IMR-90 (cell line): Measurements from ENCODE around the gene PCNP. TPM values are rescaled to one million over a fixed set of nuclear protein-coding genes. Genes with fewer than 3 reads are reported as not detected.

ENCODE experiments used
- ATAC-seq: fragments of 200-7000 bp; cut with Tn5 transposase; 2 replicates; pipeline ENCODE4 v1.9.1; 2020; ENCODE audit warnings: low read depth, mild to moderate bottlenecking, moderate library complexity
- BruUV-seq: library from RNA; stranded (reverse); fragments of 400-500 nt; replicated peaks from 2 replicates; lab custom pipeline; 2021; lab: Mats Ljungman, UMichigan
- CTCF ChIA-PET: fragments of 300-600 bp; formaldehyde crosslinking; extraction: SDS; loops from one replicate; lab custom pipeline; 2021; ENCODE audit warnings: antibody characterized with exemption; lab: Yijun Ruan, JAX
- POLR2A ChIA-PET: fragments of 300-600 bp; sonication (Branson Sonifier 250); formaldehyde crosslinking; loops from one replicate; lab custom pipeline; 2022; ENCODE audit warnings: antibody characterized with exemption; ENCODE audit not compliant: unreplicated experiment; lab: Charles Lee
- DNase-seq: peaks from one replicate; pipeline ENCODE4 v3.0.0; 2013
- H2AFZ ChIP-seq: replicated peaks from 2 replicates; pipeline ENCODE3; 2013; ENCODE audit warnings: low read length, mild to moderate bottlenecking; ENCODE audit not compliant: poor library complexity
- H2AK5ac ChIP-seq: 2 replicates; pipeline ENCODE4 v1.6.1; 2013; ENCODE audit warnings: low read depth, low read length, inconsistent platforms
- H2AK9ac ChIP-seq: replicated peaks from 2 replicates; pipeline ENCODE3; 2013; ENCODE audit warnings: mild to moderate bottlenecking, low read depth, low read length, moderate library complexity; ENCODE audit not compliant: poor library complexity
- H2BK120ac ChIP-seq: 2 replicates; pipeline ENCODE4 v1.6.1; 2013; ENCODE audit warnings: low read depth, low read length, inconsistent platforms
- H2BK15ac ChIP-seq: 3 replicates; pipeline ENCODE4 v1.6.1; 2013; ENCODE audit warnings: low read depth, low read length, inconsistent platforms
- H2BK20ac ChIP-seq: 2 replicates; pipeline ENCODE4 v1.6.1; 2013; ENCODE audit warnings: low read depth, mild to moderate bottlenecking, inconsistent platforms, low read length, moderate library complexity
- H2BK5ac ChIP-seq: 2 replicates; pipeline ENCODE4 v1.6.1; 2013; ENCODE audit warnings: mild to moderate bottlenecking, low read depth, low read length, inconsistent platforms; ENCODE audit not compliant: poor library complexity, severe bottlenecking
- H3K14ac ChIP-seq: replicated peaks from 2 replicates; pipeline ENCODE4 v1.6.1; 2013; ENCODE audit warnings: low read depth, low read length, inconsistent platforms
- H3K18ac ChIP-seq: 2 replicates; pipeline ENCODE4 v1.6.1; 2013; ENCODE audit warnings: low read depth, low read length, control low read depth
- H3K23ac ChIP-seq: 2 replicates; pipeline ENCODE4 v1.6.1; 2013; ENCODE audit warnings: low read depth, low read length, inconsistent platforms
- H3K27ac ChIP-seq: 2 replicates; pipeline ENCODE4 v1.5.1; 2013; ENCODE audit warnings: mild to moderate bottlenecking, control low read depth, low read length; ENCODE audit not compliant: insufficient read depth
- H3K27me3 ChIP-seq: 2 replicates; pipeline ENCODE4 v1.6.1; 2013; ENCODE audit warnings: low read length; ENCODE audit not compliant: control insufficient read depth, insufficient read depth
- H3K36me3 ChIP-seq: 2 replicates; pipeline ENCODE4 v1.6.1; 2013; ENCODE audit warnings: low read length, mixed read lengths; ENCODE audit not compliant: control insufficient read depth, insufficient read depth
- H3K4ac ChIP-seq: 2 replicates; pipeline ENCODE4 v1.6.1; 2013; ENCODE audit warnings: low read depth, low read length, inconsistent platforms
- H3K4me1 ChIP-seq: 2 replicates; pipeline ENCODE4 v1.6.1; 2013; ENCODE audit warnings: low read length, mixed read lengths; ENCODE audit not compliant: control insufficient read depth, insufficient read depth
- H3K4me2 ChIP-seq: 2 replicates; pipeline ENCODE4 v1.6.1; 2013; ENCODE audit warnings: low read depth, mild to moderate bottlenecking, control low read depth, low read length, moderate library complexity
- H3K4me3 ChIP-seq: 2 replicates; pipeline ENCODE4 v1.5.1; 2013; ENCODE audit warnings: low read depth, mild to moderate bottlenecking, control low read depth, low read length, moderate library complexity; ENCODE audit not compliant: insufficient read depth
- H3K56ac ChIP-seq: 2 replicates; pipeline ENCODE4 v1.6.1; 2013; ENCODE audit warnings: low read length, inconsistent platforms; ENCODE audit not compliant: insufficient read depth; ENCODE audit errors: extremely low read depth
- H3K79me1 ChIP-seq, 2 experiments: 2 replicates each; pipeline ENCODE4 v1.6.1; 2013; ENCODE audit warnings: low read length in 2 of 2, inconsistent platforms in 1 of 2, low read depth in 1 of 2
- H3K9ac ChIP-seq: 2 replicates; pipeline ENCODE4 v1.6.1; 2013; ENCODE audit warnings: low read depth, low read length, control low read depth
- H3K9me1 ChIP-seq: 2 replicates; pipeline ENCODE4 v1.6.1; 2013; ENCODE audit warnings: low read length, inconsistent platforms; ENCODE audit not compliant: insufficient read depth
- H3K9me3 ChIP-seq: 2 replicates; pipeline ENCODE4 v1.6.1; 2013; ENCODE audit warnings: low read length; ENCODE audit not compliant: control insufficient read depth, insufficient read depth
- H4K20me1 ChIP-seq: 2 replicates; pipeline ENCODE4 v1.6.1; 2013; ENCODE audit warnings: low read length, inconsistent platforms; ENCODE audit not compliant: insufficient read depth
- H4K5ac ChIP-seq: 2 replicates; pipeline ENCODE4 v1.6.1; 2013; ENCODE audit warnings: mild to moderate bottlenecking, low read depth, low read length, control low read depth
- H4K8ac ChIP-seq, 2 experiments: 2 replicates each; pipeline ENCODE4 v1.6.1; 2013; ENCODE audit warnings: low read depth in 2 of 2, low read length in 2 of 2, control low read depth in 1 of 2, inconsistent platforms in 1 of 2
- H4K91ac ChIP-seq: 2 replicates; pipeline ENCODE4 v1.6.1; 2013; ENCODE audit warnings: low read depth, low read length, inconsistent platforms; ENCODE audit not compliant: insufficient read depth
- BHLHE40 ChIP-seq: fragments of 150-350 bp; IDR thresholded peaks from 2 replicates; pipeline ENCODE4 v1.6.1; 2016; ENCODE audit warnings: mild to moderate bottlenecking, low read depth, low read length
- WGBS, 2 experiments: methylation state at CpG; one replicate each; pipeline versions ENCODE4 v1.1.5 to v1.1.7; 2013; ENCODE audit warnings: missing lambda C conversion rate in 2 of 2; ENCODE audit not compliant: insufficient read length in 1 of 2; ENCODE audit errors: extremely low coverage in 2 of 2; 5-methylcytosine and 5-hydroxymethylcytosine counted together
- dilution Hi-C: fragments of 300-500 bp; cut with HindIII; formaldehyde crosslinking; loops from one replicate; pipeline ENCODE4 v1.14.3; 2018; ENCODE audit warnings: low sequenced_read_pairs; ENCODE audit not compliant: unreplicated experiment
- in situ Hi-C: fragments of 300-500 bp; cut with MboI; formaldehyde crosslinking; loops from 3 replicates; pipeline ENCODE4 v1.14.3; 2019; ENCODE audit warnings: low sequenced_read_pairs, inconsistent platforms, mixed read lengths
- intact Hi-C: fragments of 100-400 bp; cut with micrococcal nuclease; formaldehyde crosslinking; loops from 2 replicates; pipeline ENCODE4 v1.10.0; 2022
- polyA plus RNA-seq, 3 experiments: library from polyadenylated mRNA; depleted of rRNA; stranded (reverse); fragments of >200 nt; gene quantifications; 2 replicates each; pipeline ENCODE4 v1.2.3, GENCODE V29; 2012; ENCODE audit warnings: low replicate concordance in 1 of 3
- total RNA-seq: library from RNA; depleted of rRNA; stranded (reverse); fragments of >200 nt; gene quantifications from 2 replicates; pipeline ENCODE4 v1.2.3, GENCODE V29; 2012
- TF ChIP-seq, protein P1 (sequence below): conservative IDR thresholded peaks from 2 replicates; pipeline ENCODE4 v1.5.1; 2012; ENCODE audit warnings: mild to moderate bottlenecking, low read depth, low read length, improper control_type of control experiment

The PCNP gene
- total and polyA plus RNA-seq, 2 of the 4 experiments (the other 2 are of a cell fraction), result 34.6 to 53.2 TPM

DNA sequence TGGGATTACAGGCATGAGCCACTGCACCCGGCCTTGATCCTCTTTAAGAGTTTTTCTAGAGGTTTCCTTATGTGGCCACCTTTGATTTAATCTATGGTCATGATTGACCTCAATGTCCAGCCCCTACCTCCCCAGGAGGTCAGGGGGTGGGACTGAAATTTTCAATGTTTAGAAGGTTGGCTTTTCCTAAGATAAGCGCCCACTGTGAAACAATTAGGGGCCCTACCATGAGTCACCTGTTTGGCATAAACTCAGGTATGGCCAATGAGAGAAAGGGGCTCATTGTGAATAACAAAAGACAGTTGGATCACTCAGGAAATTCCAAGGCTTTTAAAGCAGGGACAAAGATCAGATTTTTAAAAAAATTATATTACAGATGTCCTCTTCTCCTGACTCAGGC lies 51.9 kb downstream of the PCNP start:
- CTCF ChIA-PET, result no interaction called here
- Histone ChIP-seq H4K20me1 (no peaks in the 10 kb centered on the region), H4K8ac (no peak overlapping the region), H4K91ac (no peak overlapping the region), H3K27ac (no peak overlapping the region), H3K4me1 (no peaks in the 10 kb centered on the region), H3K9me3 (no peaks in the 10 kb centered on the region), H2BK120ac (no peak overlapping the region), H2BK15ac (no peak overlapping the region), H3K4me2 (no peak overlapping the region), H3K18ac (no peak overlapping the region), H3K79me1 (no peaks in the 10 kb centered on the region), H2BK20ac (no peak overlapping the region), H4K5ac (no peak overlapping the region), H3K9me1 (no peaks in the 10 kb centered on the region), H3K23ac (no peak overlapping the region), H3K4me3 (no peak overlapping the region), H3K14ac (no peak overlapping the region), H2BK5ac (no peak overlapping the region), H2AK5ac (no peak overlapping the region), H3K9ac (no peak overlapping the region), H2AK9ac (no peak overlapping the region), H3K56ac (no peak overlapping the region), H3K4ac (no peak overlapping the region), H3K36me3 (no peaks in the 10 kb centered on the region), H2AFZ (no peak overlapping the region), H3K27me3 (no peaks in the 10 kb centered on the region)
- in situ Hi-C loops (no loop called here), intact Hi-C loops (no loop called here), dilution Hi-C loops (no loop called here)
- DNase-seq (no peak), ATAC-seq (no peak)
- POLR2A ChIA-PET, result no interaction called here
- WGBS, 2 experiments, result no CpG with 5 or more reads among the region's 2 CpGs
- BruUV-seq, result no TSS peak
- TF ChIP-seq BHLHE40, result no peak
- TF ChIP-seq, protein P1, sequence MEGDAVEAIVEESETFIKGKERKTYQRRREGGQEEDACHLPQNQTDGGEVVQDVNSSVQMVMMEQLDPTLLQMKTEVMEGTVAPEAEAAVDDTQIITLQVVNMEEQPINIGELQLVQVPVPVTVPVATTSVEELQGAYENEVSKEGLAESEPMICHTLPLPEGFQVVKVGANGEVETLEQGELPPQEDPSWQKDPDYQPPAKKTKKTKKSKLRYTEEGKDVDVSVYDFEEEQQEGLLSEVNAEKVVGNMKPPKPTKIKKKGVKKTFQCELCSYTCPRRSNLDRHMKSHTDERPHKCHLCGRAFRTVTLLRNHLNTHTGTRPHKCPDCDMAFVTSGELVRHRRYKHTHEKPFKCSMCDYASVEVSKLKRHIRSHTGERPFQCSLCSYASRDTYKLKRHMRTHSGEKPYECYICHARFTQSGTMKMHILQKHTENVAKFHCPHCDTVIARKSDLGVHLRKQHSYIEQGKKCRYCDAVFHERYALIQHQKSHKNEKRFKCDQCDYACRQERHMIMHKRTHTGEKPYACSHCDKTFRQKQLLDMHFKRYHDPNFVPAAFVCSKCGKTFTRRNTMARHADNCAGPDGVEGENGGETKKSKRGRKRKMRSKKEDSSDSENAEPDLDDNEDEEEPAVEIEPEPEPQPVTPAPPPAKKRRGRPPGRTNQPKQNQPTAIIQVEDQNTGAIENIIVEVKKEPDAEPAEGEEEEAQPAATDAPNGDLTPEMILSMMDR, result no peak
